Suprapubic skin (tissue), 4 donors: ENCODE results near the gene KLHL1. TPM values are rescaled to one million over a fixed set of nuclear protein-coding genes. Genes with fewer than 3 reads are reported as not detected.

ENCODE experiments used
- DNase-seq, 2 donors: peaks; one replicate each; pipeline ENCODE4 v3.0.0-alpha.2; 2019; ENCODE audit warnings: low spot score in 2 of 2
- H3K27ac ChIP-seq: fragments of 200-600 bp; sonication (generic); one replicate; pipeline ENCODE4 v1.5.1; 2019
- H3K27me3 ChIP-seq: fragments of 200-600 bp; sonication (generic); one replicate; pipeline ENCODE4 v1.5.1; 2019
- H3K36me3 ChIP-seq: fragments of 200-600 bp; sonication (generic); one replicate; pipeline ENCODE4 v1.5.1; 2019
- H3K4me1 ChIP-seq: fragments of 200-600 bp; sonication (generic); one replicate; pipeline ENCODE4 v1.5.1; 2019
- H3K4me3 ChIP-seq: fragments of 200-600 bp; sonication (generic); one replicate; pipeline ENCODE4 v1.5.1; 2019; ENCODE audit warnings: mild to moderate bottlenecking
- H3K9me3 ChIP-seq: fragments of 200-600 bp; sonication (generic); one replicate; pipeline ENCODE4 v1.5.1; 2019
- EP300 ChIP-seq: sonication (generic); formaldehyde crosslinking; IDR thresholded peaks from one replicate; pipeline ENCODE4 v1.6.1; 2017; ENCODE audit warnings: antibody characterized with exemption
- POLR2A ChIP-seq, 2 donors: fragments of 450-650 bp; IDR thresholded peaks; one replicate each; pipeline ENCODE4 v1.6.1; 2017; ENCODE audit warnings: antibody characterized with exemption in 2 of 2, mild to moderate bottlenecking in 2 of 2, moderate library complexity in 2 of 2
- POLR2AphosphoS5 ChIP-seq, 3 donors: sonication (generic); formaldehyde crosslinking; IDR thresholded peaks; one replicate each; pipeline ENCODE4 v1.6.1; 2017; ENCODE audit warnings: antibody characterized with exemption in 3 of 3
- WGBS: methylation state at CpG from one replicate; pipeline ENCODE4 v1.1.5; 2018; 5-methylcytosine and 5-hydroxymethylcytosine counted together
- total RNA-seq, 4 donors: library from RNA; depleted of rRNA; stranded (reverse); fragments of >200 nt; gene quantifications; one replicate each; pipeline ENCODE4 v1.1.0, GENCODE V29; 2016
- TF ChIP-seq, protein P1 (sequence below), 2 donors: fragments of 200-600 bp in 1 of 2; fragments of 450-650 bp in 1 of 2; sonication (generic) in 1 of 2; IDR thresholded peaks; one replicate each; pipeline ENCODE4 v1.5.1; 2016 to 2019; ENCODE audit warnings: antibody characterized with exemption in 2 of 2, mild to moderate bottlenecking in 1 of 2, moderate library complexity in 1 of 2

The KLHL1 gene
- total RNA-seq, 4 donors from 2014 or later = not detected

DNA sequence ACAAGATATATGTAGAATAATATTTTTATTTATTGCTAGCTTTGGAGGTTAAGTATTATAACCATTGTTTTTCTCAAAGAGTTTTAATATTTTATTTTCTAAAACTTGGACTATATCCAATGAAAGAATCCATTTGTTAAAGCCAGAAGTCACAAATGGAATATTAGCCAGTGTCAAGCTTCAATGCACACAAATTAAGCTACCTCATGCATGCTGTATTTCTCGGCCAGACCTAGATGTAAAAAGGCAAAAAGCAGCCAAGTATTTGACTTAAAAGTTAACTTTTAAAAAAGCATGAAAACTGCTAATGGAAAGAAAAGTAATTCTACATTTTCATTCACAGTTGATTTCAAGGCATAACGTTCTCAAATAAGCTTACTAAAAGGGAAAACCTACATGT is 160.7 kb downstream of the KLHL1 start:
- Histone ChIP-seq H3K4me3 (no peak overlapping the region), H3K4me1 (no peaks in the 10 kb centered on the region), H3K9me3 (peaks cover 5% of the 10 kb centered on the region), H3K36me3 (no peaks in the 10 kb centered on the region), H3K27me3 (no peaks in the 10 kb centered on the region), H3K27ac (no peak overlapping the region)
- TF ChIP-seq POLR2AphosphoS5 (IDR thresholded peaks at IDR 0.05) (no peak), EP300 (no peak), POLR2A (IDR thresholded peaks at IDR 0.05) (no peak)
- TF ChIP-seq, protein P1, sequence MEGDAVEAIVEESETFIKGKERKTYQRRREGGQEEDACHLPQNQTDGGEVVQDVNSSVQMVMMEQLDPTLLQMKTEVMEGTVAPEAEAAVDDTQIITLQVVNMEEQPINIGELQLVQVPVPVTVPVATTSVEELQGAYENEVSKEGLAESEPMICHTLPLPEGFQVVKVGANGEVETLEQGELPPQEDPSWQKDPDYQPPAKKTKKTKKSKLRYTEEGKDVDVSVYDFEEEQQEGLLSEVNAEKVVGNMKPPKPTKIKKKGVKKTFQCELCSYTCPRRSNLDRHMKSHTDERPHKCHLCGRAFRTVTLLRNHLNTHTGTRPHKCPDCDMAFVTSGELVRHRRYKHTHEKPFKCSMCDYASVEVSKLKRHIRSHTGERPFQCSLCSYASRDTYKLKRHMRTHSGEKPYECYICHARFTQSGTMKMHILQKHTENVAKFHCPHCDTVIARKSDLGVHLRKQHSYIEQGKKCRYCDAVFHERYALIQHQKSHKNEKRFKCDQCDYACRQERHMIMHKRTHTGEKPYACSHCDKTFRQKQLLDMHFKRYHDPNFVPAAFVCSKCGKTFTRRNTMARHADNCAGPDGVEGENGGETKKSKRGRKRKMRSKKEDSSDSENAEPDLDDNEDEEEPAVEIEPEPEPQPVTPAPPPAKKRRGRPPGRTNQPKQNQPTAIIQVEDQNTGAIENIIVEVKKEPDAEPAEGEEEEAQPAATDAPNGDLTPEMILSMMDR (IDR thresholded peaks at IDR 0.05) = no peak
- 56% methylated on average over 2 of the region's 2 CpGs for WGBS
- DNase-seq = no peak

DNA sequence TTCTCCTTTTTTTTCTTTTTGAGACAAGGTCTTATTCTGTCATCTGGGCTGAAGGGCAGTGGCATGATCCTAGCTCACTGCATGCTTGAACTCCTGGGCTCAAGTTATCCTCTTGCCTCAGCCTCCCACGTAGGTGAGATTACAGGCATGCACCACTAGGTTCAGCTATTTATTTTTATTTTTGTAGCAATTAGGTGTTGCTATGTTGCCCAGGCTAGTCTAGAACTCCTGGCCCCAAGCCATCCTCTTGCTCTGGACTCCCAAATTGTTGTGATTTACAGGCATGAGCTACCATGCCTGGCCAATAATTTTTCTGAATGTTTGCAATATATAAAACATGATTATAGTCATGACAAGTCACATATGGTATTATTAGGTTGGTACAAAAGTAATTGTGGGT is 161.7 kb downstream of the KLHL1 start:
- no peaks in the 10 kb centered on the region for H3K4me1 ChIP-seq
- TF ChIP-seq, protein P1 (IDR thresholded peaks at IDR 0.05) = no peak
- no peak for TF ChIP-seq EP300
- no peak for TF ChIP-seq POLR2A (IDR thresholded peaks at IDR 0.05)
- no peak for TF ChIP-seq POLR2AphosphoS5 (IDR thresholded peaks at IDR 0.05)
- no peaks in the 10 kb centered on the region for H3K27me3 ChIP-seq
- H3K27ac ChIP-seq = no peak overlapping the region
- DNase-seq = no peak
- no peaks in the 10 kb centered on the region for H3K36me3 ChIP-seq
- H3K4me3 ChIP-seq = no peak overlapping the region
- WGBS = 78% methylated on average over 1 of the region's 1 CpG
- H3K9me3 ChIP-seq = peaks cover 5% of the 10 kb centered on the region

DNA sequence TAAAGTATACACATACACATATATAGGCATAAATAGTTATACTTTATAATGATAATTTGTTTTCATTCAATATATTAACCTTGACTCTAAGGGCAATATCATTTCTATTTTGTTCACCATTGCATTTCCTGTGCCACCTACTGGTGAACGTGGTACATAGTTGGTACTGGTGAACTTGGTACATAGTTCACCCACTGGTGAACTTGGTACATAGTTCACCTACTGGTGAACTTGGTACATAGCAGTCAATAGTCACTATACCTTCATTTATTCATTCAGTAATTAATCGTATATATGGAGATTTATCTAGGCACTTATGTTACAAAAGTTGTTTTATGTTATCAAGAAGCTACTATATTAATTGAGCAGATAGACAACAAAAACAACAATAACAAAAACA is 173.2 kb downstream of the KLHL1 start:
- Histone ChIP-seq H3K27me3 (no peaks in the 10 kb centered on the region), H3K9me3 (no peaks in the 10 kb centered on the region), H3K27ac (no peak overlapping the region), H3K4me3 (no peak overlapping the region), H3K36me3 (no peaks in the 10 kb centered on the region), H3K4me1 (no peaks in the 10 kb centered on the region)
- WGBS = 57% methylated on average over 2 of the region's 2 CpGs
- TF ChIP-seq POLR2AphosphoS5 (IDR thresholded peaks at IDR 0.05) (no peak), POLR2A (IDR thresholded peaks at IDR 0.05) (no peak), EP300 (no peak)
- TF ChIP-seq, protein P1 (IDR thresholded peaks at IDR 0.05) = no peak
- DNase-seq = no peak

DNA sequence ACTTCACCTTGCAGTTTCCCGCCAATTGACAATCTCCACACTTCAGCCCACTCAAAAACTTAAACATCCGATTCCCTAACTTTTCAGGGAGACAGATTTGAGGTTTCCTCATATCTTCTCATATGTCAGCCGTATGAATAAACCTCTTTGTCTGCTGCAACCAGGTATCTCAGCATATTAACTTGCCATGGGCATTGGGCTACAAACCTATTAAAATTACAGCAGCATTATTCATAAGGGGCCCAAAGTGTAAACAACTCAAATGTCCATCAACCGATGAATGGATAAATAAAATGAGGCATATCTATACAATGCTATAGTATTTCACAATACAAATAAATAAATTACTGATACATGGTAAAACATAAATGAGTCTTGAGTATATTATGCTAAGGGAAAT is 180.0 kb downstream of the KLHL1 start:
- H3K27ac ChIP-seq = no peak overlapping the region
- no peaks in the 10 kb centered on the region for H3K4me1 ChIP-seq
- H3K27me3 ChIP-seq = no peaks in the 10 kb centered on the region
- no peaks in the 10 kb centered on the region for H3K36me3 ChIP-seq
- no peak overlapping the region for H3K4me3 ChIP-seq
- no peaks in the 10 kb centered on the region for H3K9me3 ChIP-seq
- TF ChIP-seq EP300 (no peak), POLR2A (IDR thresholded peaks at IDR 0.05) (no peak), POLR2AphosphoS5 (IDR thresholded peaks at IDR 0.05) (no peak)
- TF ChIP-seq, protein P1 (IDR thresholded peaks at IDR 0.05) = no peak
- 91% methylated on average over 4 of the region's 4 CpGs for WGBS
- DNase-seq = no peak

DNA sequence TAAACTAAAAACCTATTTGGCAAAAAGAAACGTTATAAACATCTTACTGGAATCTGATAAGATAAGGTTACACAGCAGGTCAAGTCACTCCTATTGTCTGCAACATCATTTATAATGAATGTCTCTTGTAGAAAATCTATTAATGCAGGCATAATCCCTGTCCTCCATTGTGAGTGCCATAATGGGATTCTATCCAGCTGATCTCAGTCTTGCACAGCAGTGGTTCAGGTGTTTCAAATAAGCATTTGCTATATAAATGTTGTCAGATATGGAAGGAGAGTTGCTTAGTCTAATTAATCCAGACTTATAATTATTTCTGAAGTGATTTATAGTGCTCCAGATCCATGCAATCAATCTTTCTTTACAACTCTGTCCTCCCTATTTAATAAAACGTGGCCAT is 187.1 kb downstream of the KLHL1 start:
- Histone ChIP-seq H3K36me3 (no peaks in the 10 kb centered on the region), H3K4me1 (no peaks in the 10 kb centered on the region), H3K9me3 (no peaks in the 10 kb centered on the region), H3K27me3 (no peaks in the 10 kb centered on the region), H3K27ac (no peak overlapping the region), H3K4me3 (no peak overlapping the region)
- WGBS = 35% methylated on average over 2 of the region's 2 CpGs
- TF ChIP-seq POLR2AphosphoS5 (IDR thresholded peaks at IDR 0.05) (no peak), EP300 (no peak), POLR2A (IDR thresholded peaks at IDR 0.05) (no peak)
- TF ChIP-seq, protein P1 (IDR thresholded peaks at IDR 0.05) = no peak
- no peak for DNase-seq
